H9 (cell line): ENCODE measurements around the gene GPR143. TPM values are rescaled to one million over a fixed set of nuclear protein-coding genes. Genes with fewer than 3 reads are reported as not detected.

Source experiments
- DNase-seq: peaks from one replicate; pipeline ENCODE4 v3.0.0-alpha.2; 2017
- H2AFZ ChIP-seq: one replicate; pipeline ENCODE4 v1.6.1; 2013; ENCODE audit warnings: mild to moderate bottlenecking, low read length, control low read depth, moderate library complexity
- H2AK5ac ChIP-seq: 2 replicates; pipeline ENCODE4 v1.6.1; 2013; ENCODE audit warnings: low read length, control low read depth, mixed read lengths; ENCODE audit not compliant: insufficient read length
- H2BK120ac ChIP-seq: one replicate; pipeline ENCODE4 v1.6.1; 2013; ENCODE audit warnings: low read depth, mild to moderate bottlenecking, low read length, control low read depth, inconsistent platforms; ENCODE audit not compliant: poor library complexity, severe bottlenecking
- H2BK12ac ChIP-seq: 2 replicates; pipeline ENCODE4 v1.6.1; 2013; ENCODE audit warnings: low read length, control low read depth, mixed read lengths, low read depth; ENCODE audit not compliant: insufficient read length
- H2BK15ac ChIP-seq: 2 replicates; pipeline ENCODE4 v1.6.1; 2013; ENCODE audit warnings: low read depth, low read length, control low read depth
- H2BK20ac ChIP-seq: one replicate; pipeline ENCODE4 v1.6.1; 2013; ENCODE audit warnings: low read depth, mild to moderate bottlenecking, low read length, control low read depth, inconsistent platforms; ENCODE audit not compliant: poor library complexity, severe bottlenecking
- H2BK5ac ChIP-seq: 2 replicates; pipeline ENCODE4 v1.6.1; 2013; ENCODE audit warnings: low read length, control low read depth, mixed read lengths; ENCODE audit not compliant: insufficient read length
- H3K14ac ChIP-seq: 2 replicates; pipeline ENCODE4 v1.6.1; 2013; ENCODE audit warnings: low read length, control low read depth; ENCODE audit not compliant: insufficient read depth
- H3K18ac ChIP-seq: 2 replicates; pipeline ENCODE4 v1.6.1; 2013; ENCODE audit warnings: low read depth, mild to moderate bottlenecking, mixed read lengths, low read length, control low read depth; ENCODE audit not compliant: insufficient read length
- H3K23ac ChIP-seq: 2 replicates; pipeline ENCODE4 v1.6.1; 2013; ENCODE audit warnings: low read length, control low read depth, mixed read lengths, low read depth; ENCODE audit not compliant: insufficient read length
- H3K23me2 ChIP-seq: 2 replicates; pipeline ENCODE4 v1.6.1; 2013; ENCODE audit warnings: low read depth, mild to moderate bottlenecking, mixed read lengths, low read length, control low read depth; ENCODE audit not compliant: insufficient read length, poor library complexity, severe bottlenecking
- H3K27ac ChIP-seq: 2 replicates; pipeline ENCODE4 v1.5.1; 2013; ENCODE audit warnings: low read length, control low read depth, mixed read lengths, low read depth; ENCODE audit not compliant: insufficient read length
- H3K27me3 ChIP-seq: 2 replicates; pipeline ENCODE4 v1.6.1; 2013; ENCODE audit warnings: low read length, control low read depth, inconsistent platforms; ENCODE audit not compliant: insufficient read depth
- H3K4ac ChIP-seq: 2 replicates; pipeline ENCODE4 v1.6.1; 2013; ENCODE audit warnings: low read depth, mild to moderate bottlenecking, control low read depth, inconsistent platforms, low read length, moderate library complexity
- H3K4me1 ChIP-seq: 2 replicates; pipeline ENCODE4 v1.6.1; 2013; ENCODE audit warnings: low read length, control low read depth, inconsistent platforms; ENCODE audit not compliant: insufficient read depth
- H3K4me2 ChIP-seq: 2 replicates; pipeline ENCODE4 v1.6.1; 2013; ENCODE audit warnings: low read length, control low read depth, mixed read lengths; ENCODE audit not compliant: insufficient read length, insufficient read depth
- H3K56ac ChIP-seq: 2 replicates; pipeline ENCODE4 v1.6.1; 2013; ENCODE audit warnings: low read depth, mild to moderate bottlenecking, mixed read lengths, low read length, control low read depth; ENCODE audit not compliant: insufficient read length
- H3K79me1 ChIP-seq: 2 replicates; pipeline ENCODE4 v1.6.1; 2013; ENCODE audit warnings: low read depth, mild to moderate bottlenecking, moderate library complexity, low read length, control low read depth, inconsistent platforms; ENCODE audit not compliant: insufficient read depth, poor library complexity, severe bottlenecking
- H3K79me2 ChIP-seq: 2 replicates; pipeline ENCODE4 v1.6.1; 2013; ENCODE audit warnings: low read length, control low read depth, inconsistent platforms; ENCODE audit not compliant: insufficient read depth
- H3K9ac ChIP-seq: 2 replicates; pipeline ENCODE4 v1.6.1; 2013; ENCODE audit warnings: low read length, control low read depth, mixed read lengths; ENCODE audit not compliant: insufficient read length; ENCODE audit errors: extremely low read depth
- H3K9me3 ChIP-seq: one replicate; pipeline ENCODE4 v1.6.1; 2013; ENCODE audit warnings: low read depth, low read length, inconsistent platforms; ENCODE audit not compliant: control insufficient read depth
- H3T11ph ChIP-seq: one replicate; pipeline ENCODE4 v1.6.1; 2013; ENCODE audit warnings: mild to moderate bottlenecking, low read length, control low read depth, inconsistent platforms
- H4K20me1 ChIP-seq: one replicate; pipeline ENCODE4 v1.6.1; 2013; ENCODE audit not compliant: control insufficient read depth, insufficient read length, insufficient read depth
- H4K5ac ChIP-seq: 2 replicates; pipeline ENCODE4 v1.6.1; 2013; ENCODE audit warnings: low read depth, mild to moderate bottlenecking, mixed read lengths, low read length, control low read depth; ENCODE audit not compliant: insufficient read length
- H4K8ac ChIP-seq: replicated peaks from 2 replicates; pipeline ENCODE4 v1.6.1; 2013; ENCODE audit warnings: low read length, control low read depth, mixed read lengths, low read depth; ENCODE audit not compliant: insufficient read length
- H4K91ac ChIP-seq: 2 replicates; pipeline ENCODE4 v1.6.1; 2013; ENCODE audit warnings: low read depth, mild to moderate bottlenecking, moderate library complexity, mixed read lengths, low read length, control low read depth; ENCODE audit not compliant: insufficient read length
- H3K27ac Mint-ChIP-seq, 3 experiments: 2 replicates in 2 of 3; 3 replicates in 1 of 3; pipeline ENCODE4 v1.8.0; 2020 to 2021; ENCODE audit warnings: mixed read lengths in 3 of 3, mild to moderate bottlenecking in 1 of 3, moderate library complexity in 1 of 3
- H3K27me3 Mint-ChIP-seq: 2 replicates; pipeline ENCODE4 v1.8.0; 2021; ENCODE audit warnings: low read depth, mild to moderate bottlenecking, moderate library complexity, mixed read lengths
- H3K36me3 Mint-ChIP-seq, 3 experiments: 2 replicates in 2 of 3; 3 replicates in 1 of 3; pipeline ENCODE4 v1.8.0; 2020 to 2021; ENCODE audit warnings: low read depth in 3 of 3, mixed read lengths in 3 of 3; ENCODE audit not compliant: insufficient read depth in 1 of 3
- H3K4me1 Mint-ChIP-seq, 2 experiments: 2 replicates each; pipeline ENCODE4 v1.8.0; 2020; ENCODE audit warnings: mixed read lengths in 2 of 2
- H3K4me3 Mint-ChIP-seq, 2 experiments: 2 replicates in 1 of 2; 3 replicates in 1 of 2; pipeline ENCODE4 v1.8.0; 2020 to 2021; ENCODE audit warnings: mild to moderate bottlenecking in 2 of 2, mixed read lengths in 2 of 2, moderate library complexity in 1 of 2
- H3K9me3 Mint-ChIP-seq, 2 experiments: 2 replicates in 1 of 2; 3 replicates in 1 of 2; pipeline ENCODE4 v1.8.0; 2020; ENCODE audit warnings: mild to moderate bottlenecking in 2 of 2, mixed read lengths in 2 of 2, moderate library complexity in 1 of 2
- WGBS: extraction: QIAGEN DNeasy Blood & Tissue Kit; methylation state at CpG from one replicate; pipeline ENCODE4 v1.1.7; 2013; ENCODE audit warnings: missing lambda C conversion rate, low lambda C conversion rate, mixed read lengths; ENCODE audit not compliant: insufficient read length; ENCODE audit errors: extremely low coverage; 5-methylcytosine and 5-hydroxymethylcytosine counted together
- total RNA-seq: library from RNA; stranded (reverse); gene quantifications from 2 replicates; pipeline ENCODE4 v1.2.1, GENCODE V29; 2021
- TF ChIP-seq, protein P1 (sequence below): fragments of 200-600 bp; sonication (generic); conservative IDR thresholded peaks from 3 replicates; pipeline ENCODE4 v1.8.0; 2021; ENCODE audit warnings: antibody characterized with exemption, mild to moderate bottlenecking

Gene GPR143
- total RNA-seq, 1 experiment from 2014 or later = 7.1 TPM

GRCh38 chrX:9682861-9683260, 82.8 kb downstream of the GPR143 start:
- Histone ChIP-seq H3K4me2 (no peak overlapping the region), H3K14ac (no peak overlapping the region; the same call in 1 of the 2 replicates), H3K23ac (no peak overlapping the region), H2BK12ac (no peak overlapping the region), H3K23me2 (no peaks in the 10 kb centered on the region), H3K79me2 (no peaks in the 10 kb centered on the region), H3K79me1 (no peaks in the 10 kb centered on the region), H3T11ph (no peak overlapping the region), H3K9me3 (no peaks in the 10 kb centered on the region), H3K4ac (no peak overlapping the region), H3K9ac (no peak overlapping the region), H2BK20ac (no peak overlapping the region), H4K20me1 (no peaks in the 10 kb centered on the region), H3K27ac (no peak overlapping the region), H2BK5ac (no peak overlapping the region), H3K4me1 (no peaks in the 10 kb centered on the region), H2BK15ac (no peak overlapping the region), H3K18ac (no peak overlapping the region), H4K8ac (no peak overlapping the region), H2AFZ (no peak overlapping the region), H2BK120ac (no peak overlapping the region), H2AK5ac (no peak overlapping the region), H4K5ac (no peak overlapping the region), H4K91ac (no peak overlapping the region), H3K56ac (no peak overlapping the region), H3K27me3 (no peaks in the 10 kb centered on the region)
- H3K4me1 Mint-ChIP-seq = peaks cover 9 to 10% of the 10 kb centered on the region in 2 experiments
- TF ChIP-seq, protein P1, sequence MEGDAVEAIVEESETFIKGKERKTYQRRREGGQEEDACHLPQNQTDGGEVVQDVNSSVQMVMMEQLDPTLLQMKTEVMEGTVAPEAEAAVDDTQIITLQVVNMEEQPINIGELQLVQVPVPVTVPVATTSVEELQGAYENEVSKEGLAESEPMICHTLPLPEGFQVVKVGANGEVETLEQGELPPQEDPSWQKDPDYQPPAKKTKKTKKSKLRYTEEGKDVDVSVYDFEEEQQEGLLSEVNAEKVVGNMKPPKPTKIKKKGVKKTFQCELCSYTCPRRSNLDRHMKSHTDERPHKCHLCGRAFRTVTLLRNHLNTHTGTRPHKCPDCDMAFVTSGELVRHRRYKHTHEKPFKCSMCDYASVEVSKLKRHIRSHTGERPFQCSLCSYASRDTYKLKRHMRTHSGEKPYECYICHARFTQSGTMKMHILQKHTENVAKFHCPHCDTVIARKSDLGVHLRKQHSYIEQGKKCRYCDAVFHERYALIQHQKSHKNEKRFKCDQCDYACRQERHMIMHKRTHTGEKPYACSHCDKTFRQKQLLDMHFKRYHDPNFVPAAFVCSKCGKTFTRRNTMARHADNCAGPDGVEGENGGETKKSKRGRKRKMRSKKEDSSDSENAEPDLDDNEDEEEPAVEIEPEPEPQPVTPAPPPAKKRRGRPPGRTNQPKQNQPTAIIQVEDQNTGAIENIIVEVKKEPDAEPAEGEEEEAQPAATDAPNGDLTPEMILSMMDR = no peak
- H3K27ac Mint-ChIP-seq = no peak overlapping the region
- H3K4me3 Mint-ChIP-seq = no peak overlapping the region
- peaks cover 5% of the 10 kb centered on the region; the same call in 1 of the 2 replicates for H3K27me3 Mint-ChIP-seq
- peaks cover 14 to 42% (median 35%) of the 10 kb centered on the region in 3 experiments; a peak in 6 of 7 replicates for H3K36me3 Mint-ChIP-seq
- WGBS = no CpG with 5 or more reads among the region's 6 CpGs
- H3K9me3 Mint-ChIP-seq = peaks cover 0 to 61% of the 10 kb centered on the region in 2 experiments; a peak in 3 of 5 replicates
- no peak for DNase-seq
